Nucleus accumbens (tissue), 56 donors: ENCODE measurements around the gene GATB.
A peak's percentile ranks its signal among the peaks of the same experiment; 100 is the strongest.
"Not testable (repeated sequence)": the region's sequence is repeated elsewhere in the genome, so short reads cannot be mapped to it uniquely, and the experiment has no call there.

Experiments
- DNase-seq, 56 donors: peaks; one replicate each; lab custom pipeline; 2025; lab: John Stamatoyannopoulos, UW

GATB gene

DNA sequence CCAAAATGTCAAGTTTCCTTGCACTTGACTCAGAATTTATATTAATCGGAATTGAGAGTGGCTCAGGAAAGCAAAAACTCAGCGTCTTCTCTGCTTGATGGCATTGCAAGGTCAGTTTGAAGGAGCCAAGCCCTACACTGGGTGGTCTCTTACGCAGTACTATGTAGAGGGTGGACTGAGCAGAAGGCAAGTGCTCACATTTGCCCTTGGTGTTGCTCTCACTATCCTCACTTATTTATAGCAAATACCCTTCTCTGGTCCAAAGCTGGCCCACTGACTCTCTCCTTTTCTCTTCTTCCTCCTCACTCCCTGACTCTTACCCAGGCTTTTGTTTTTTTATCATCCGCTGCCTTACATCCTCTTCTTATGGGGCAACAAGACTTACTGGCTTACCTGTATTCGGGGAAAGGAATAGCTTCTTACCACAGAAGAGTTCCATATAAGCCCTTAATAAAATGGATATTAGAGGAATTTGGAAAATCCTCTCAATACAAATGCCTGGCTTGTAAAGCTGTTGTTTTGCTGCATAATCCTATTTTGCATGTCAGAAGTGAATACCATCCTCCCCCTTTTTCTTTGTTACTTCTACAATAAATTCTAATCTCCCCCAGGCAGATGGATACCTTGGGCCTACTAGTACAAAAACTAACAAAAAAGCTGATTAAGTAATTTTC is 24.8 kb upstream of the GATB start:
- no peak for DNase-seq

DNA sequence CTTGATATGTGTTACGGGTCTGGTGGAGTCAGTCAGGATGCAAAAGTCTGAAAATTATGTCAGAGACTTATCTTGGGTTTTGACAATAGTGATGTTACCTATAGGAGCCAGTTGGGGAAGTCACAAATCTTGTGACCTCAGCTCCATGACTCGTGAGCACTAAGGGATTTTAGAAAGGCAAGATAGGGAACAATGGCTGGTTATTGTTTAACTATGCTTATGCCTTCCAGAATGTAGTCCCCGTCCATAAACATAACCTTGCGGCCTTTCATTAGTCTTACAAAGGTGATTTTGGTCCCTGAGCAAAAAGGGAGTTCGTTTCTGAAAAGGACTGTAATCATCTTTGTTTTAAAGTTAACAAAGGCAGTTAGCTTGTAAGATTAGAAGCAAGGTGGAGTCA is 23.9 kb upstream of the GATB start:
- DNase-seq = no peak

DNA sequence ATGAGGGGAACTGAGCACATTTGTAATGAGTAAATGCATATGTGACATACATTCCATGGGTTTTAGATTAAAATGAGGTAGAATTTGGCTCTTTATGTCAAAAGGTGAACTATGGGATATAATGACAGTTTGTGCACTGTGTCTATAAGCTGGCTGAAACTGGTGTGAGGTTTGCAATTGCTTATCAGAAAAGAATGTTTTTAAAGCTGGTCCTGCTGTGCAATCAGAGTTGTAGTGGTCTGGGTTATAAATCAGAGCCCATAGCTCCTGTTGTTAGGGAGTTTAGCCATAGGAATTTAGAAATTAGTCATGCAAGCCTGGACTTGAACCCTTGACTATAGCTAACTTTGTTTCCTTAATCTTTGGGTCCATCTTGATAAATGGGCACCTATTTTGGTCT is 23.1 kb upstream of the GATB start:
- no peak for DNase-seq

DNA sequence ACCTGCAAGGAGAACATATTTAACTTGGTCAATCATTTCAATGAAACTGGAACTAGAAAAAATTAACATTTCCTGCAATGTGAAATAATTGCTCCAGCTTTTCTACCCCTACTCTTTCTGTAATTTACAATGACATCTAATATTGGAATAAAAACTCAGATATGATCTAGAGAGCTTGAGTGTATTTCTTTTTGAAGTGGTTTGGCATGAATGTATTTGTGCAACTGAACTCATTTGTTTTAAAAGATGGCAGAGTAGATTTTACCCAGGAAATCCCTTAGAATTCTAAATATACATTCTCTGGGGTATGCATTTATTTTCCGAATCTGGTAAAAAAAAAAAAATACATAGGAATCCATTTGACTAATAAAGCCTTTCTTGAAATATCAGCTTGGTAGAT is 21.5 kb upstream of the GATB start:
- DNase-seq = no peak

DNA sequence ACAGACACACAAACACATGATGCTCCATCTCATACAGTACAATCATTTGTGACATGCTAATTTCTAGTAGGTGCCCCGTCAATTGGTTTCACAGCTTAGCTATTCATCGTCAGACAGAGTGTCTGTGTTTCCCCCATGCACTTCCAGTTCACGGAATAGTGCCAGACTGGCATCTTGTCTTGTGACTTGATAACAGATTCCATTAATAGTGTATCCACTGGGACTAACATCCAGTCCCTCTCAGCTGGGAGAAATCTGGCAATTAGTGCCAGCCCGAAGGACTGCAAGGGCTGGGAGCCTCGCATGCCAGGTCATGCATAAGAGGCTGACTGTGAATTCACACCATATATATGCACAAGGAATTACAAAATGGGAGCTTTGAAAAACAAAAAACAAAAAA is 20.2 kb upstream of the GATB start:
- peak in 24 of 56 donors; percentile 1 to 52 (median 13) for DNase-seq

DNA sequence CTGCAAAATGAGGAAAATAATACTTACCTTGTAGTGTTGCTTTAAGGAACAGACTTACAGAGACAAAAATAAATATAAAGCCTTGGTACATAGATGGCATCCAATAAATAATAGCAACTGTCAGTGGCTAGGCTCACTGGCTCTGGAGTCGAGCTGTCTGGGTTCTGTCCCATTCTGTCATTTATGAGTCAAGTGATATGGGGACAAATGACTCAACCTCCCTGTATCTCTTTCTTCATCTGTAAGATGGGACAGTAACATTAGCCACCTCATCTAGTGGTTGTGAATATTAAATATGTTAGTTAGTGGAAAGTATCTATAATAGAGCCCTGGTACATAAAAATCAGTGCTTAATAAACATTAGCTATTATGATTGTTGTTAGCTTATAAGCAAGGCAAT is 16.7 kb upstream of the GATB start:
- DNase-seq = no peak

DNA sequence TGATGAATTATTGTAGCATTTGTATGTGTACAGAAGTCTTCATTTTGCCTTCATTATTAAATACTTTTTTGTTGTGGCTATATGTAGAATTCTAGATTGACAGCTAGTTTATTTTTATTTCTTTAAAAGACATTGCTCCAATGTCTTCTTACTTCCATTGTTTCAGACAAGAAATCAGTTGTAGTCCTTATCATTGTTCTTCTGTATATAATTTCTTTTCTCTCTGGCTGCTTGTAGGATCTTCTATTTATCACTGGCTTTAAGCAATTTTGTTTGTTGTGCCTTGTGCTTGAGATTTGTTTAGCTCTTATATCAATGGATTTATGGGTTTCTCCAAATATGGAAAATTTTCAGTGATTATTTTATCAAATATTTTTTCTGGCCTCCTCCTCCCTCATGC is 13.5 kb upstream of the GATB start:
- DNase-seq = no peak

DNA sequence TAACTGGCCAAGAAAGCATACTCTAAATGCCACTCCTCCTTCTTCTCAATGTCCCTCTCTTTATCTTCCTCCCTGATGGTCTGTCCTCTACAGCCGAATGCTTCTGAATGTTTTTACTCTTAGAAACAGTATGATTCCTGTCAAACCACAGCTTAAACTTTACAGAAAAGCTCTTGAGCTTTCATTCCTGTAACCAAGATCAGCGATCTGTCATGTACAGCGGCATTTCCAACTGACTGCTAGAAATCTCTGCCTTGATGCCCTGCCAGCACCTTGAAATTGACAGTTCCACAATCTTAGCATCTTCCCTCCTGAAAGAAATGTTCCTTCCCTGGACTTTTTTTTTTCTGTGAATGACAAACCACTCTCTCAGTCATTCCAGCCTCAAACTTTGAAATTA is 11.5 kb upstream of the GATB start:
- DNase-seq = no peak

DNA sequence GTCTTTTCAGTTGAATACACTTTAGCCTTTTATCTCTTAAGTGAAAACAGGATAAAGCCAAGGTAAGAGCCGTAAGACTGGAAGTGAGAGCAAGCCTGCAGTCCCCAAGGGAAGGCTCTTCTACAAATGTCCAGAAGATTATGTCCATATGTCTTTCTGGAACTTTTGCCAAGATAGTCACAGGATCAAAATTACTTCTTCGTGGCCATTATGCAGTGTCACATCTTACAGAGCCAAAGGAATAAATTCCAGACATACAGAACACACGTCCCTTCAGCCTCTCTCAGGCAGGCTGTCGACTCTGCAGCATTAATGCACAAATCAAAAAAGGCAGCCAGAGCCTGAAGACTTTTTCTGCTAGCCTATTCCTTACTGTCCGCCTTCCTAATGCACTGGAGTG is 10.9 kb upstream of the GATB start:
- no peak for DNase-seq

DNA sequence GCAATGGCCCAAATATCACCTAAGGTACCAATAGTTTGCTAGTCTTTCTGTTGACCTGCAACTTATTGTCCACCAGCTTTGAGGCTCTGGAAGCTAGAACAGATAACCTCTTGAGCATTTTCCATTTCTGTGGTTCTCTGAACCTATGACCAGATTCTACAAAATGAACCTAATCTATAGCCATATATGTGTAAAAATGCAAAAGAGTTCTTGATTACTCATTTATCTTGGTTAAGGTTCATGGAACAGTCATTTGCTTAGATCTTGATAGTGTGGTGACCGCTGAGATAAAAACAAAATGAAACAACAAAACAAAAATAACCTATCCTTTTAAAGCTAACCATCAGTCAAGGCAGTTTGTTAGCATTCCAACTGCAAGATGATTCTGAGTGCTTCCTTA is 9.3 kb upstream of the GATB start:
- no peak for DNase-seq

DNA sequence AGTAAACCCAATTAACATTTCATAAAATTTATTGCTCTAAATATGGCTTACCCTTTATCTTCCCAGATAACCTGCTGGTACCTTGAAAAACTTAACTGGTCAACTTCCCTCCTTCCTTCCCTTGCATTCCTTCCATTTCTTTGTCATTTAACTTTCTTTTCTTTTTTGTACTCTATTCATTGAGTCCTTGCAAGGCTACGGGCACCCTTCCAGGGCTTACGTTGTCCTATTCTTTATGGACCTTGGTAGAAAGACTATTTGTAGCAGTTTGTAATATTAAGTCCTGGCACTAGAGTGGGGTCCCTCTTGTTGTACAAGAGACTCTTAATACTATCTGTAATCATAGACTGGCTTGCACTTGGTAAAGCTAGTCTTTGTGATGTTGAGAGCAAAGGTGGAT is 8.0 kb upstream of the GATB start:
- DNase-seq = no peak

DNA sequence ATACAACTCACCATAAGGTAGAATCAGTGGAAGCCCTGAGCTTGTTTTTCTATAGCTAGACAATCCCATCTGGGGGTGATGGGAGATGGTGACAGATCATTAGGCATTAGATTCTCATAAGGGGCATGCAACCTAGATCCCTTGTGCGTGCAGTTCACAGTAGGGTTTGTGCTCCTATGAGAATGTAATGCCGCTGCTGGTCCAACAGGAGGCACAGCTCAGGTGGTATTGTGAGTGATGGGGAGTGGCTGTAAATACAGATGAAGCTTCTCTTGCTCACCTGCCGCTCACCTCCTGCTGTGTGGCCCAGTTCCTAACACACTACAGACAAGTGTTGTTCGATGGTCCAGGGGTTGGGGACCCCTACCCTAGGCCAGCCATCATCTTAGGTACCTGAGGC is 5.9 kb upstream of the GATB start:
- no peak for DNase-seq

DNA sequence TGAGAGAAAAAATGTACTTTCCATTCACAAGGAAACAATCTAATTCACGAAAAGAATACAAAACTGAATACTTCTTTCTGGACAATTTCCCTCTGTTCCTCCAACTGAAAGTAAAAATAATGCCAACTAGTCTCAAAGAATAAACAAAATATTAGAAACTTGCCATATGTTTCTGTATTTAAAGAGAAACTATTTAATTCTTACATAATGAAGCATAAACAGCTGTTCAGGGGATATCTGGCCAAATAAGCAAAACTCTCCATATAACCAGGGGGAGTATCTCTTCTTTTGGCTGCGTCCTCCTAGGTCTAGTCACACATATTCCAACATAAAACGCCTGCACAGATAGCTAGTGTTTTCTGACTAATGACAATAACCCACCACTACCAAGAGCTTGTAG is 805 bp downstream of the GATB start:
- no peak for DNase-seq

DNA sequence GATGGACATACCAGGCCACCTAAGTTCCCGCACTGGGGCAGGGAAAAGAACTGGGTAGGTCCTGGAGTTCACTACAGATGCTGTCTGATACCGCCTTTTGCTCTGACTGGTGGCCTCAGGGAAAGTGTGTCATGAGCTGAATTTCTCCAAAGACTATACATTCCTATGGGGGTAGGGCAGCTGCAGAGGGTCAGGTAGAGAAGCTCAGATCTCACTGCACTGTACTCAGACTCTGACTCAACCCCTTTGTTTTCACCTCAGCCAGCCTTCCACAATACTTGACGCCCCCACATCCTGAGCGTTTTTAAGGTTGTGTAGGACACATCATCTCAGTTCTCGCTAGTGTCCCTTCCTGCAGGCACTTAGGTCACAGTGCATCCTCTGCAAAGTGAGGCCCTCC is 7.8 kb downstream of the GATB start:
- no peak for DNase-seq

DNA sequence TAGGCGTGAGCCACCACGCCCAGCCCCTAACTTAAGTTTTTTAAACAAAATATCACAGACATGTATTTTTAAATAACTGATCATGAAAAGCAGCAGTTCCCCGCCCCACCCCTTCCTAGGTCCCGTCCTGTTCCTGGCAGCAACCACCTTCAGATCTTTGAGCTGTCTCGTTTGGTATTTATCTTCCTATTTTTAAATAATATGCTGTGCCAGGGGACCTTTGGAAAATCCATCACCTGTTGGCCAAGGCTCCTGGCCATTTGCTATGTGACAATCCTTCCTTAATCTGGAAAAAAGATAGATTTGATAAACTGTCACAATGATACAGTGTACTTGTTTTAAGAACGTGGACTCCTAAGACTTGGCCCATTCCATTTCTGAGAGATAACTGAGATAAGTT is 10.7 kb downstream of the GATB start:
- no peak for DNase-seq

DNA sequence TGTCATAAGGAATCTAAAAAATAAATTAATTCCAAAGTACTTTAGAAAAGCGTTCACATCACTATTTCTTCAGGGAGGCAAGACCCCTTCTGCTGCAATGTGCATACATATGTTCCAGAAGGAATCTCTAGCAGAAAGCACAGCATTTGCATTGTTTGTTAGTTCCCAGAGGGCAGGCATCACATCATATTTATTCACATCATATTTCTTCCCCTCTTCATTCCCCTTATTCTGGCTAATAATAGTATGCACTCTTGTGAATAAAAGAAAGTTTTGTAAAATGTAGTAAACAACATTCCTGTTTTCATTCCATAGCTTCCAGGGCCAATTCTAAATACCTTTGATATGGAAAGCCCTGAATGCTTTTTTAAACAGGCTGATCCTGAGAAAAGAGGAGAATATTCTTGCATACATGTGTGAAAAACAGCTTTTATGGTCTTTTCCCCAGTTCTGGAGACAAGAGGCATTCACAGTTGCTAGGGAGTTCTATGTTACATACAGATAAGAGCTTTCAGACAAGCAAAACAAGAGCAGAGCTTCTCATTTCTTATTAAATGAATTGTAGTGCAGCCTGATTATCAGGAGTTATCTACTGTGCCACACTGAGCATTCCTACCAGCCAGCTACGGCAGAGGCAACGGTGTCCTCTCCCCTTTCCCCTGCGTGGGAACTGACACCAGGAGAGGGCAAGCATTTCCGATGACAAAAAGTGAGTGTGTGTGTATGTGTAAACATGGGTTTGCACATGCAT is 15.2 kb downstream of the GATB start:
- DNase-seq = no peak

DNA sequence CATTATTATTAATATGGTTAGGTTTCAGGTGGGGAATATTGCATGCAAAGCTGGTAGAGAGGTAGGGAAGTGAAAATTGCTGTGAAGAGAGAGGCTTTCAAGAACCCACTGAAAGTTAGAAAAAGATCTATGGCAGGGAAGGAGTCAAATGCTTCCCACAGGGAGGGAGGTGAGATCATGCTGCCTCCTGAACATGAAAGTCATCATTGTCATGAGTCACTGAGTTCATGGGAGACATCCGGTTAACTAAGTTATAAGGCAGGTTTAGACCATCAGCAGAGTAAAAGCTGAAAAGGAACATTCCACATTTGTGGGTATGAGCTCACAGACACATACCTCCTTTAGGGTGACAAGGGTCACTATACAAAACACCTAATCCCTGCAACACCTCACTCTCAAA is 16.2 kb downstream of the GATB start:
- peak in 1 of 56 donors; percentile 3 for DNase-seq

DNA sequence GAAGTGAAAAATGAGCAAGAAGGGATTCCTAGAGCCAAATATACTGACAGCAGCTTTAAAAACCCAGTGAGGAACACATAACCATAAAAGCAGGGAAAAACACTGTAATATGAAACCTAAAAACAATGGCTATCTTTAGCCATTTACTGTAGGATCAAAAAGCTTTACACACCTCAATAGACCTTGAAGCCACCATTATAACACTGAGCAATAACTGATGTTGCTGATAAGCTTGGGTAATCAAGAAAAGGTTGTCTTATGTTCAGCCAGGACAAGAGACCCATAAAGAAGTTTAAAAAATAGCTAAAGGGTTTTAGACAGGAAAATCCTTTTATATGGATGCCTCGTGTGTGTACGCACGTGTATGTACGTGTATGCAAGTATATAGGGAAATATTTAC is 16.9 kb downstream of the GATB start:
- DNase-seq = no peak

DNA sequence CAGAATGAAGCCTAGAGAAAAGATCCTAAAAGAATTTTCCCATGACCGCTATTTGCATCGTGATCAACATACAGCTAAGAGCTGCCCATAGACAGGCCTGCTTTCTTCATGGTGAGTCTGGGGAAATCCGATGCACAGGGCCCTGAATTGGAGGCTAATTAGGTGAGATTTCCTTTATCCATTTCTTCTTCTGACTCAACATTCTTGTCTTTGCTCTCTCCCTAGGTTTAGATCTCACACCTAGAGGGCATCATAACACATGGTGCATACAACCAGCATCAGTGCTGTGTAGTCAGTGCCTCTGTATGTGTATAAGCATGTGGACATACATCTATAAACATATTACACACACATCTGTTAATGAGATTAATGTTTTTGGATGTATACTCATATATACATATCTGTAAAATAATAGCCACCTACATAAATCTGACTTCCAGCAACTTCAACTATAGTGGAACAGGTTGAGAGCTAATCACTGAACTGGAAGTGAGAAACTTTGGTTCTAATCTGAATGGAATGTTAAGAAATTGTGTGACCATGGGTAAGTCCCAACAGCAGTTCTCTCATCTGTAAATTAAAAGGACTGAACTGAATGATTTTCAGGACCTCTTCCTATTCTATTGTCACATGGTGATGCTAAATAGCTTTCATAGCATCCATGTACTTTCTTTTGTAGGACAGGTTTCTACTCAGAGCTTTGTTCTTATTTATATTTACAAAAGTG is 17.5 kb downstream of the GATB start:
- DNase-seq = no peak

DNA sequence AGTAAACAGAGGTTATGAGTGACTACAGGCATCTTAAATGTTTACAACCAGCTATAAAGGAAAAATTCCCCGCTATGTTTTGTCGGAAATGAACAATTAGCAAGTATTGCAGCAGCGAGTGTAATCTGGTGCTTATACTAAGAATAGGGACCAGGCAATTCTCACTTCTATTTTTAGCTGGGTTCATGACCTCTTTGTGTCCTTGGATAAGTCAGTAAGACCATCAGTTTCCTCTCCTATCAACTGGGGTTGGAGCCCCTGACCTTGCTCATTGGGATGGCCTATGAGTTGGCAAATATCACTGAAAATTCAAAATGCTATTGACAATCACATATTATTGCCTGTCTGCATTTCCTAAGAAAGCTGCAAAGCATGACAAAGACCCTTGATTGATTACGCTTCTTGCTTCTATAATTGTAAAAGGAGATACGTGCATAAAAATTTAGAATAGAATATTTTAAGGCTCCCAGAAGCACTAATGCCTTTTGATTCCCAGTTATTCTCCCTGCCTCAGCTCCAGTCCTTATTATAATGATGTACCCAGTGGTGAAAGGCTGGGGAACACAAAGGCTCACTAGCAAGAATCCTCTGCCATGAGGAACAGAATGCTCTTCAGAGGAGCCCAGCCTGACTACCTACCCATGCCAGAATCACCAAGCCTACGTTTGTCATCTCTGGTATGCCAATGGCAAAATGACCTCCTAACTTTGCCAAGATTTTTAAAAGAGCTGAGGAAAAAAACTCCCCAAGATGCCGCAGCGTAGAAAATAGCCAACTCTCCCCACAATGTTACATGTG is 21.9 kb downstream of the GATB start:
- DNase-seq = no peak

DNA sequence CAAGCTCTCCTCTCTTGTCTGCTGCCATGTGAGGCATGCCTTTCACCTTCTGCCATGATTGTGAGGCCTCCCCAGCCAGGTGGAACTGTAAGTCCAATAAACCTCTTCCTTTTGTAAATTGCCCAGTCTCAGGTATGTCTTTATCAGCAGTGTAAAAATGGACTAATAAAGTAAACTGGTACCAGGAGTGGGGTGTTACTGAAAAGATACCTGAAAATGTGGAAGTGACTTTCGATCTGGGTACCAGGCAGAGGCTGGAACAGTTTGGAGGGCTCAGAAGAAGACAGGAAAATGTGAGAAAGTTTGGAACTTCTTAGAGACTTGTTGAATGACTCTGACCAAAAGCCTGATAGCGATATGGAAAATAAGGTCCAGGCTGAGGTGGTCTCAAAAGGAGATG is 24.0 kb downstream of the GATB start:
- DNase-seq = not testable (repeated sequence)
